Activated T-helper 1 cell treated with anti-CD3 and anti-CD28 coated beads, Interleukin-2, amount 50 U/mL, for 16 hours (primary cell): ENCODE measurements around the gene POGLUT2.

Source experiments
- DNase-seq, 2 donors: peaks; one replicate each; pipeline ENCODE4 v3.0.0-alpha.2; 2020; ENCODE audit warnings: low read depth in 1 of 2, low spot score in 1 of 2

Gene POGLUT2

GRCh38 chr13:102770435-102770834, 28.3 kb downstream of the POGLUT2 start:
- no peak for DNase-seq

GRCh38 chr13:102769679-102770078, 29.1 kb downstream of the POGLUT2 start:
- no peak for DNase-seq

GRCh38 chr13:102768909-102769308, 29.9 kb downstream of the POGLUT2 start:
- no peak for DNase-seq

- DNase-seq: no peak
Observed at GRCh38 chr13:102763741-102764140, 35.0 kb downstream of the POGLUT2 start.

- no peak for DNase-seq
Observed at GRCh38 chr13:102761071-102761470, 37.7 kb downstream of the POGLUT2 start.

GRCh38 chr13:102758842-102759241, 39.9 kb downstream of the POGLUT2 start:
- DNase-seq: no peak

GRCh38 chr13:102757006-102757405, 41.8 kb downstream of the POGLUT2 start:
- DNase-seq: no peak

GRCh38 chr13:102751886-102752285, 46.9 kb downstream of the POGLUT2 start:
- DNase-seq: no peak

GRCh38 chr13:102742506-102742905, 56.3 kb downstream of the POGLUT2 start:
- no peak for DNase-seq

GRCh38 chr13:102742101-102742500, 56.7 kb downstream of the POGLUT2 start:
- DNase-seq: no peak
